Fibroblast of peridontal ligament (primary cell): ENCODE measurements around the gene TAS2R42.

Source experiments
- DNase-seq: peaks from one replicate; pipeline ENCODE4 v3.0.0-alpha.2; 2010; ENCODE audit errors: extremely low read depth

TAS2R42 gene

GRCh38 chr12:11144297-11144696, 42.4 kb downstream of the TAS2R42 start:
- no peak for DNase-seq

- DNase-seq, result no peak
Measured at GRCh38 chr12:11143352-11143751, 43.4 kb downstream of the TAS2R42 start.

- no peak for DNase-seq
Measured at GRCh38 chr12:11136075-11136474, 50.7 kb downstream of the TAS2R42 start.
